ENCODE measurements around the gene MICU2.

- TF ChIP-seq POLR2A (IDR thresholded peaks at IDR 0.05; ENCODE audit: low read depth) = no peak
- no peak for TF ChIP-seq CTCF (IDR thresholded peaks at IDR 0.05)
Measured at GRCh38 chr13:21583478-21583877, 20.5 kb downstream of the MICU2 start.
